Measurements from ENCODE around the gene CTTNBP2NL. TPM values are rescaled to one million over a fixed set of nuclear protein-coding genes. Genes with fewer than 3 reads are reported as not detected.
"Not testable (repeated sequence)": the region's sequence is repeated elsewhere in the genome, so short reads cannot be mapped to it uniquely, and the experiment has no call there.

Gene CTTNBP2NL
- total and polyA plus RNA-seq, 10 of the 15 experiments (the other 5 are each of a cell fraction or from before 2014, with no cell fraction given) = 2.1 to 11.3 (median 5.6) TPM

DNA sequence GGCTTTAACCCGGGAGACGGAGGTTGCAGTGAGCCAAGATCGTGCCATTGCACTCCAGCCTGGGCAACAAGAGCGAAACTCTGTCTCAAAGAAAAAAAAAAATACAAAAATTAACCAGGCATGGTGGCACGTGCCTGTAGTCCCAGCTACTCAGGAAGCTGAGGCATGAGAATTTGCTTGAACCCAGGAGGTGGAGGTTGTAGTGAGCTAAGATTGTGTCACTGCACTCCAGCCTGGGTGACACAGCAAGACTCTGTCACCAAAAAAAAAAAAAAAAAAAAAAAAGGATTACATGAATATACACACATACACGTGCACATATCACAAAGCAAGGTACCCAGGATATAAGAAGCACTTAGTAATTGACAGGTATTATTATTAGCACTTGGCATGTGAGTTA, 4.7 kb downstream of the CTTNBP2NL start:
- H4K20me1 ChIP-seq (ENCODE audit: control insufficient read depth, insufficient read depth); H3K4me1 ChIP-seq (ENCODE audit: control insufficient read depth, insufficient read depth, low read length); ATAC-seq; H2AFZ ChIP-seq (ENCODE audit: control insufficient read depth, low read depth, low read length); H3K9me3 ChIP-seq (replicated peaks; ENCODE audit: control insufficient read depth, insufficient read depth, low read length); H3K36me3 ChIP-seq (ENCODE audit: control insufficient read depth in 2 of 2, insufficient read depth in 2 of 2, low read length in 1 of 2); H3K27me3 ChIP-seq (replicated peaks in 1 of 2; ENCODE audit: control insufficient read depth in 2 of 2, insufficient read depth in 2 of 2, low read length in 1 of 2); intact Hi-C loops (cut with micrococcal nuclease; ENCODE audit: unreplicated experiment); H3K4me3 ChIP-seq; in situ Hi-C loops (cut with MboI); DNase-seq (ENCODE audit: low read depth, low spot score); FAIRE-seq; H3K9ac ChIP-seq (ENCODE audit: control insufficient read depth, insufficient read depth, low read length); BruUV-seq (replicated peaks): not testable (repeated sequence)
- Histone ChIP-seq H3K4me2 (ENCODE audit: control insufficient read depth, insufficient read depth) (0 out of 2 replicates have a peak overlapping the region, but pooled peaks have one; percentile 63), H3K79me2 (ENCODE audit: control insufficient read depth, insufficient read depth, low read length) (peaks cover 65% of the 10 kb centered on the region), H3K27ac (ENCODE audit: control insufficient read depth, insufficient read depth) (peak overlapping the region; percentile 19; the same call in 1 of the 2 replicates)
- TF ChIP-seq BHLHE40 (IDR thresholded peaks at IDR 0.05; ENCODE audit: borderline replicate concordance in 1 of 2, low read depth in 2 of 2, low read length in 1 of 2) = peak in 1 of 2 experiments; percentile 67; a peak in 2 of 4 replicates
- CTCF ChIA-PET = interaction anchor here (0.6 to 14.4 kb wide), 7 partner anchors 9 to 318 kb away, joined by 3 to 330 read pairs (median 5); partner anchors contain the start of genes CAPZA1, MOV10 and ST7L
- 80% methylated on average over 5 of the region's 6 CpGs for whole genome bisulfite sequencing (ENCODE audit: insufficient coverage, insufficient replicate concordance, low lambda C conversion rate, missing lambda C conversion rate)
- POLR2A ChIA-PET = interaction anchor here (0.6 to 2.2 kb wide), 3 partner anchors 65 to 1386 kb away, joined by 3 to 8 read pairs (median 7); no protein-coding TSS in a partner anchor
- RAD21 ChIA-PET (ENCODE audit: unreplicated experiment) = interaction anchor here (0.8 to 2.2 kb wide), 3 partner anchors 9 to 315 kb away, joined by 3 to 10 read pairs (median 9); partner anchors contain the start of gene PPM1J
- SMC1A ChIA-PET (ENCODE audit: uncharacterized antibody, unreplicated experiment) = interaction anchor here (0.7 to 2.5 kb wide), 7 partner anchors 10 to 308 kb away, joined by 3 to 18 read pairs (median 4); no protein-coding TSS in a partner anchor

DNA sequence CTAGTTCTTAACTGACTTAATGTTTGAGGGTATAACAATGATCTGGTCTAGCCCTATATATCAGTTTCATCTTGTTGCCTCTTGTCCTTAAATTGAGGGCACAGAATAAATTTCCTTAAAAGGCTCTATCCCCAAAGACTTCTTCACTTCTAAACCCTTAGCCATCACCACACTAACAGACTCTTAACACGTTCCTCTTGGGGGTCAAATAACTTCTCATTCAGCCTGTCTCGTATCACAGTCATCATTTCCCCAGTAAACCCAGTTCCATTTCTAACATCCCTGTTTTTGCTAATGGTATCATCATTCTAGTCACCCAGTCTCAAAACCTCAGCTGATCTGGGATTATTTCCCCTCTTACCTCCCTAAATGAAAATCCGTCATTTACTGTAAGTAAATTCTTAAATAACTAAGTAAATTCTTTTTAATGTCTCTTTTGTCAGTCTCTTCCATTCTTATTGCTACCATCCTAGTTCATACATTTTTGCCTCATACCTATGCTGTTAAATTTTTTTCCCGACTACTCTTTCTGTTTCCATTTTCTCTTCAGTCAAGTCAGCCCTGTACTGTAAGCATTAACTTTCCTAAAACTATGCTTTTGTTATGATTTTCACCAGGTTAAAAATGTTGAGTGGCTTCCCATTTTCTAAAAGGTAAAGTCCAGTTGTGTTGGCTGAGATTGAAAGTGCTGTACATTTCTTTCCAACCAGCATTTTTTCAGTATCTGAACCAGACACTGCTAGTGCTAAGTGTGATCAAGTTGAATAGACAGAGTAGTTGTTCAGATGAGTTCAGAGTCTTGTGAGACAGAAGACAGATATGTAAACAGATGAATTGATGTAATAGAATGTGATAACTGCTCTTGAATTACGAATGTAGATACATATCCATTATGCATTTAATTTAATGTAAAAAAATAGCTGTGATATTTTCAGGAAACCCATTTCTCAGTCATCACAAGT, 6.9 kb downstream of the CTTNBP2NL start:
- no peak overlapping the region for H2AFZ ChIP-seq (ENCODE audit: control insufficient read depth, low read depth, low read length)
- intact Hi-C loops (cut with micrococcal nuclease; ENCODE audit: unreplicated experiment) = no loop called here

More for the DNA sequence above, 6.9 kb downstream of the CTTNBP2NL start:
- peak; percentile 47 for FAIRE-seq
- RAD21 ChIA-PET (ENCODE audit: unreplicated experiment) = interaction anchor here (1.1 to 1.6 kb wide), 2 partner anchors 61 to 63 kb away, joined by 4 to 5 read pairs; no protein-coding TSS in a partner anchor
- H3K79me2 ChIP-seq (ENCODE audit: control insufficient read depth, insufficient read depth, low read length) = peaks cover 54% of the 10 kb centered on the region
- CTCF ChIA-PET = interaction anchor here (1.2 to 3.2 kb wide), 3 partner anchors 10 to 64 kb away, joined by 3 to 15 read pairs (median 13); no protein-coding TSS in a partner anchor
- no peak overlapping the region for H3K9ac ChIP-seq (ENCODE audit: control insufficient read depth, insufficient read depth, low read length)
- H3K27me3 ChIP-seq (replicated peaks in 1 of 2; ENCODE audit: control insufficient read depth in 2 of 2, insufficient read depth in 2 of 2, low read length in 1 of 2) = no peaks in the 10 kb centered on the region
- H3K27ac ChIP-seq (ENCODE audit: control insufficient read depth, insufficient read depth) = peak overlapping the region; percentile 41
- no TSS peak for BruUV-seq (replicated peaks)
- SMC1A ChIA-PET (ENCODE audit: uncharacterized antibody, unreplicated experiment) = interaction anchor here (1.0 to 1.5 kb wide), 3 partner anchors 12 to 63 kb away, joined by 3 to 4 read pairs (median 3); no protein-coding TSS in a partner anchor
- DNase-seq (ENCODE audit: low read depth, low spot score) = no peak
- peak; percentile 64 for ATAC-seq
- 37% methylated on average over 5 of the region's 5 CpGs for WGBS (ENCODE audit: insufficient coverage, insufficient replicate concordance, low lambda C conversion rate, missing lambda C conversion rate)
- peaks cover 7% of the 10 kb centered on the region for H3K4me1 ChIP-seq (ENCODE audit: control insufficient read depth, insufficient read depth, low read length)
- in situ Hi-C loops (cut with MboI) = no loop called here
- POLR2A ChIA-PET = interaction anchor here (1.5 kb wide), 1 partner anchor 12 kb away, joined by 3 read pairs; no protein-coding TSS in a partner anchor
- peak overlapping the region; percentile 74 for H3K4me2 ChIP-seq (ENCODE audit: control insufficient read depth, insufficient read depth)
- TF ChIP-seq, protein P1, sequence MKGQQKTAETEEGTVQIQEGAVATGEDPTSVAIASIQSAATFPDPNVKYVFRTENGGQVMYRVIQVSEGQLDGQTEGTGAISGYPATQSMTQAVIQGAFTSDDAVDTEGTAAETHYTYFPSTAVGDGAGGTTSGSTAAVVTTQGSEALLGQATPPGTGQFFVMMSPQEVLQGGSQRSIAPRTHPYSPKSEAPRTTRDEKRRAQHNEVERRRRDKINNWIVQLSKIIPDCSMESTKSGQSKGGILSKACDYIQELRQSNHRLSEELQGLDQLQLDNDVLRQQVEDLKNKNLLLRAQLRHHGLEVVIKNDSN (IDR thresholded peaks at IDR 0.05; ENCODE audit: borderline replicate concordance, extremely low read length, insufficient read depth, low read depth, low read length) = no peak
- TF ChIP-seq JUNB (IDR thresholded peaks at IDR 0.05) (peak; percentile 37; the same call in 1 of the 2 replicates), NFIC (IDR thresholded peaks at IDR 0.05; ENCODE audit: low read depth, low read length) (peak; percentile 20; the same call in 1 of the 2 replicates), RUNX3 (IDR thresholded peaks at IDR 0.05; ENCODE audit: low read length) (peak; percentile 41; the same call in 1 of the 2 replicates), MEF2A (IDR thresholded peaks at IDR 0.05; ENCODE audit: insufficient read depth, low read depth, low read length) (0 out of 2 replicates have a peak, but pooled peaks have one; percentile 8), ELK1 (IDR thresholded peaks at IDR 0.05; ENCODE audit: low read depth, low read length) (no peak), BHLHE40 (IDR thresholded peaks at IDR 0.05; ENCODE audit: borderline replicate concordance in 1 of 2, low read depth in 2 of 2, low read length in 1 of 2) (0 out of 4 replicates have a peak, but pooled peaks of 1 of the 2 experiments have one; percentile 10), SMAD5 (IDR thresholded peaks at IDR 0.05; ENCODE audit: low read depth) (no peak)
- H3K4me3 ChIP-seq = peak overlapping the region; percentile 38; the same call in 1 of the 2 replicates
- H4K20me1 ChIP-seq (ENCODE audit: control insufficient read depth, insufficient read depth) = no peaks in the 10 kb centered on the region
- H3K9me3 ChIP-seq (replicated peaks; ENCODE audit: control insufficient read depth, insufficient read depth, low read length) = no peaks in the 10 kb centered on the region
- H3K36me3 ChIP-seq (ENCODE audit: control insufficient read depth in 2 of 2, insufficient read depth in 2 of 2, low read length in 1 of 2) = no peaks in the 10 kb centered on the region
